Right cardiac atrium (tissue), 5 donors: ENCODE measurements around the gene PKN2. TPM values are rescaled to one million over a fixed set of nuclear protein-coding genes. Genes with fewer than 3 reads are reported as not detected.

Experiments
- ATAC-seq, 2 donors: fragments of 200-7000 bp; cut with Tn5 transposase; one replicate each; pipeline versions ENCODE4 v1.8.0 to v1.9.1; 2020; ENCODE audit warnings: moderate library complexity in 2 of 2, mild to moderate bottlenecking in 1 of 2
- DNase-seq, 3 donors: peaks; one replicate each; pipeline ENCODE4 v3.0.0-alpha.2; 2020
- H3K27ac ChIP-seq: one replicate; pipeline ENCODE4 v1.5.1; 2013; ENCODE audit warnings: mild to moderate bottlenecking, low read length, control low read depth, moderate library complexity
- H3K27me3 ChIP-seq: one replicate; pipeline ENCODE4 v1.6.1; 2013; ENCODE audit not compliant: control insufficient read depth, insufficient read depth
- H3K4me1 ChIP-seq: one replicate; pipeline ENCODE4 v1.6.1; 2013; ENCODE audit warnings: low read length; ENCODE audit not compliant: control insufficient read depth, insufficient read depth
- H3K4me3 ChIP-seq: one replicate; pipeline ENCODE4 v1.5.1; 2013; ENCODE audit warnings: low read length, control low read depth
- H3K9me3 ChIP-seq: one replicate; pipeline ENCODE4 v1.6.1; 2013; ENCODE audit warnings: low read length; ENCODE audit not compliant: control insufficient read depth
- WGBS: extraction: QIAGEN DNeasy Blood & Tissue Kit; methylation state at CpG from one replicate; pipeline ENCODE4 v1.1.7; 2013; 5-methylcytosine and 5-hydroxymethylcytosine counted together
- intact Hi-C, 4 donors: fragments of 100-400 bp; cut with DNase I; formaldehyde crosslinking; loops; one replicate each; pipeline versions ENCODE4 v1.11.0 to v1.14.0; 2022 to 2023
- polyA plus RNA-seq: library from polyadenylated mRNA; stranded (reverse); fragments of 200-250 nt; gene quantifications from one replicate; pipeline ENCODE4 v1.2.3, GENCODE V29; 2013
- total RNA-seq, 4 donors: library from RNA; stranded (reverse); fragmentation: NEBNext Ultra II Directional; extraction: Animal tissue kit (Norgen Biotek cat#: 25700); gene quantifications; one replicate each; pipeline ENCODE4 v1.2.1, GENCODE V29; 2021
- donor health status: healthy with polysubstance abuse.
- donor health status: DM: no; HTN: yes; CAD: no.
- donor health status: DM: no; HTN: no; CAD: no.
- donor health status: DM: no; HTN: yes; CAD: no; lungs with severe emphysema.
- donor health status: DM: yes; HTN: yes; CAD: no.

PKN2 gene
- total and polyA plus RNA-seq, 5 donors, result 9.8 to 33.8 (median 30.6) TPM

DNA sequence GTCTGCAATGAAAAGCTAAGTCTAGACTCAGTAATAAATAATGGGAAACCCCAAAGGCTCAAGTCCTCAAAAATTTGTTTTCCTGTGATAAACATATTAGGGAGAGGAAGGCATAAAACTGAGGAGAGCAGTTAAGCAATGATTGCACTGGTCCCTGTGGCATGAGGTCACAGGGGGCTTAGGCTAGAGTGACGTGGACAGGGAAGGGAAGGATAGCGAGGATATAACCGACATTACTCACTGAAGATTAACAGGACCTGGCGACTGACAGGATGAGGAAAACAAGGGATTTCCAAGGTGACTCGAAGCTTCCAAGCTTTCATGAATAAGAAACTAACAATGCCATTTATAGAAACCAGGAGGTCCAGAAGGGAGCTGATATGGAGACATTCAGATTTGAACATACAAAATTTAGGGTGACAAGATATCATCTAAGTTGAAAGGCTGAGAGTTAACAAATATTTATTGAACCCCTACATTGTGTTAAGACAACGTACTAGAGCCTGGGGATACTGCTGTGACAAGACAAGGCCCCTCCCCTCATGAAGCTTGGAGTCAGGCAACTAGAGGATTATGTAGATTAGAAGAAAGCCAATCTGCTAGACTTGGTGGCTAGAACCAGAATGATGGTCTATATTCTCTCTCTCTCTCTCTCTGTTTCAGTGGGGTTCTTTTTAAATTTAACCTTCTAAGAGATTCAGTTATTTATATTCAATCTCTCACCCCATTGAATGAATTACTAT, 33.2 kb upstream of the PKN2 start:
- Histone ChIP-seq H3K4me3 (no peak overlapping the region), H3K27me3 (no peaks in the 10 kb centered on the region), H3K27ac (no peak overlapping the region), H3K9me3 (no peaks in the 10 kb centered on the region), H3K4me1 (no peaks in the 10 kb centered on the region)
- intact Hi-C loops, result loop anchor here in 2 of 4 donors (10.0 kb wide), 1 partner anchor 224 kb away; no protein-coding TSS in a partner anchor
- ATAC-seq (no peak), DNase-seq (no peak)
- 70% methylated on average over 6 of the region's 6 CpGs for WGBS

DNA sequence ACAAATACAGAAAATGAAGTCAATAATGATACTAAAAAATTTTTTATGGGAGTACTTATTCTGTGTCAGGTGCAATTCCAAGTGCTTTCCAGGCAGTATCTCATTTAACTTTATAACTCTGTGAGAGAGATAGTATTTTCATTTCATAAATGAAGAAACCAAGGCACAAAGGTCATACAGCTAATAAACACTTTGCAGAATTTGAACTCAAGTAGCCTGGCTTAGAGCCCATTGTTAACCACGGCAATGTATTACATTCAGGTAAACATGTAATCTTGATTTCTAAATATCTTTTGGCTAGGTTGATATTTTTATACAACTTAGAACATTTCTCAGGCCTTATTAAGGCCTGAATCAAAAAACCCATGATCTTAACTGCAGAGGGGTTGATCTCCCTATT, 28.9 kb upstream of the PKN2 start:
- intact Hi-C loops, result loop anchor here in 2 of 4 donors (10.0 kb wide), 1 partner anchor 220 kb away; no protein-coding TSS in a partner anchor
- H3K4me3 ChIP-seq, result no peak overlapping the region
- H3K4me1 ChIP-seq, result no peaks in the 10 kb centered on the region
- H3K27ac ChIP-seq, result no peak overlapping the region
- no peak for ATAC-seq
- no peaks in the 10 kb centered on the region for H3K9me3 ChIP-seq
- 11% methylated on average over 1 of the region's 1 CpG for WGBS
- no peak for DNase-seq
- H3K27me3 ChIP-seq, result no peaks in the 10 kb centered on the region

DNA sequence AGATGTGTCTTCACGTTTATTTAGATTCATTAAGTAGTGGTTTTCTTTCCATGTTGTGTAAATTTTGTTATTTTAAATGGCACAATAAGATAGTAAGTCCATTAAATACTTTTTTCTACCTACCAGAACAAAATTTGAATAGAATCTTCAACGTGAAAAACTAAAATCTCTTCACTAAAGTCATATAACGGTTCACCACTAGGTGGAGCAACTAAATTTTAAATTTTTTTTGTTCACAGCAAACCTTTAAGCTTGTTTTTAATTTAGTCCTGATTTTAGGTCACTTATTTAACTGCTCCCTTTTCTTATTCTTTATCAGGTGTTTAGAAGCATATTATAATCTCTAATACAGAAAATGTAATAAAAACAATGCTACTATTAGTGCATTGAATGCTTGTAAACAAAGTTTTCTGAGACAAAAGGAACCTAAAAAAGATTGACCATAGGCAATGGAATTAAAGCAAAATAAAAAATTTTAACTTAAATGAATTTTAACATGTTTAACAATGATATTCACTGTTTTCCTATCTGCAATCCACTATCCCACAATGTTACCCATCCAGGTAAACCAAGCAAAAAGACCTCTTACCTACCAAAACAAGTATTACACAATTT, 28.3 kb upstream of the PKN2 start:
- Histone ChIP-seq H3K4me1 (no peaks in the 10 kb centered on the region), H3K9me3 (no peaks in the 10 kb centered on the region), H3K27ac (no peak overlapping the region), H3K4me3 (no peak overlapping the region), H3K27me3 (no peaks in the 10 kb centered on the region)
- ATAC-seq, result no peak
- 6% methylated on average over 3 of the region's 3 CpGs for WGBS
- intact Hi-C loops, result loop anchor here in 2 of 4 donors (10.0 kb wide), 1 partner anchor 219 kb away; no protein-coding TSS in a partner anchor
- DNase-seq, result no peak

DNA sequence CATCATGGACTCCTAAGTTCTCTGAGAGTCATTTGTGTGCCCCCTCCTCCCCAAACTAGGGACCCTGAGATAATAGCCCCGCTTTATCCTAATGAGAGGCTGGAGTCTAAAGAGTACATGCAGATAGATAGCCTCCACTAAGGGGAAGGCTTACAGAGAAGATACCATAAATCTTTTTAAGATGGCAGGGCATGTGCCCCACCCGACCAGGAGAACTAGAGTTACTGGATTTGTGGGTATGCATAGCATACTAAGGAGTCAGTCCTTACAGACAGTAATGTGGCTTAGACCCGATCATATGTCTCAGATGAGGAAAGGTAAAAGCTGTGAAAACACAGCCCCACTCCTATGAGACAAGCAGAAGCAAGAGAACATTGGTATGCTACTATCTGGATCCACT, 25.7 kb upstream of the PKN2 start:
- no peaks in the 10 kb centered on the region for H3K27me3 ChIP-seq
- intact Hi-C loops, result loop anchor here in 2 of 4 donors (10.0 kb wide), 1 partner anchor 216 kb away; no protein-coding TSS in a partner anchor

DNA sequence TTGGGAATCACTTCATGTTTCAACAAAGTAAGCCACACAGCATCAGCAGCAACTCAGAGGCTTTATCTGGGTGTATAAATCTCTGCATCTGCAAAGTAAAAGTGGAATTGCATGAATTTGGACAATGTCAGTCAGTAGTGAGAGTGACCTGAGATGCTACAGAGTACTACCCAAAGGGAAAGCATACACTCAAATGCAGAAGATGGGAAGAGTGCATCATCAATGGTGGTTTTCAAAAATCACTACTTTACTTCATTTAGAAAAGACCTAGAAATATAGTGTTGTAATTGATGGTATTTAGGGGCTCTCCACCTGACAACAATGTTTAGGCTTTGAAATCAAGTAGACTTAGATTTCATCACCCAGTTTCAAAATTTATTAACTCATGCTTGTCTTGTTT, 24.5 kb upstream of the PKN2 start:
- ATAC-seq (no peak), DNase-seq (no peak)
- H3K4me3 ChIP-seq, result no peak overlapping the region
- H3K27ac ChIP-seq, result no peak overlapping the region
- H3K9me3 ChIP-seq, result no peaks in the 10 kb centered on the region
- intact Hi-C loops, result loop anchor here in 2 of 4 donors (10.0 kb wide), 1 partner anchor 215 kb away; no protein-coding TSS in a partner anchor
- no peaks in the 10 kb centered on the region for H3K4me1 ChIP-seq
- H3K27me3 ChIP-seq, result no peaks in the 10 kb centered on the region

More for the DNA sequence above, 25.7 kb upstream of the PKN2 start:
- H3K4me3 ChIP-seq, result no peak overlapping the region
- no peaks in the 10 kb centered on the region for H3K9me3 ChIP-seq
- ATAC-seq, result no peak
- no peak for DNase-seq
- H3K4me1 ChIP-seq, result no peaks in the 10 kb centered on the region
- 78% methylated on average over 3 of the region's 3 CpGs for WGBS
- H3K27ac ChIP-seq, result no peak overlapping the region

DNA sequence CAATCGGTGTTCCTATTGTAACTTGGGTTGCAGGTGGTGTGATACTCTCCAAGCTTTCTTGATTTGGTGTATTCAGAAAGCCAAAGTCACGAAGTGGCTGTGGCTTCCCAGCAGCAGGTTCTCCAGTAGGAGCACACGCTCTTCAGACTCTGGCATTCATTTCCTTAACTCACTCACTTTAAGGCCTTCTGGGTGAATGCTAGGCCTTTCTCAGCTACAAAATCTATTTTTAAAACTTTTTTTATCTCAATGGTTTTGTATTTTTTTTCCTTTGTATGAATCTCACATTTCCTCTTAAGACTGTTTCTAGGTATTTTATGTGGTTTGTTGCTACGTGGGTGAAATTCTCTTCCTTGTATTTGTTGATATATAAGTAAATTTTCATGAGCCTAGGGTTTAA, 22.9 kb upstream of the PKN2 start:
- DNase-seq, result no peak
- WGBS, result 77% methylated on average over 4 of the region's 4 CpGs
- no peaks in the 10 kb centered on the region for H3K9me3 ChIP-seq
- no peaks in the 10 kb centered on the region for H3K27me3 ChIP-seq
- intact Hi-C loops, result no loop called here
- no peak overlapping the region for H3K4me3 ChIP-seq
- no peak for ATAC-seq
- H3K4me1 ChIP-seq, result no peaks in the 10 kb centered on the region
- no peak overlapping the region for H3K27ac ChIP-seq

DNA sequence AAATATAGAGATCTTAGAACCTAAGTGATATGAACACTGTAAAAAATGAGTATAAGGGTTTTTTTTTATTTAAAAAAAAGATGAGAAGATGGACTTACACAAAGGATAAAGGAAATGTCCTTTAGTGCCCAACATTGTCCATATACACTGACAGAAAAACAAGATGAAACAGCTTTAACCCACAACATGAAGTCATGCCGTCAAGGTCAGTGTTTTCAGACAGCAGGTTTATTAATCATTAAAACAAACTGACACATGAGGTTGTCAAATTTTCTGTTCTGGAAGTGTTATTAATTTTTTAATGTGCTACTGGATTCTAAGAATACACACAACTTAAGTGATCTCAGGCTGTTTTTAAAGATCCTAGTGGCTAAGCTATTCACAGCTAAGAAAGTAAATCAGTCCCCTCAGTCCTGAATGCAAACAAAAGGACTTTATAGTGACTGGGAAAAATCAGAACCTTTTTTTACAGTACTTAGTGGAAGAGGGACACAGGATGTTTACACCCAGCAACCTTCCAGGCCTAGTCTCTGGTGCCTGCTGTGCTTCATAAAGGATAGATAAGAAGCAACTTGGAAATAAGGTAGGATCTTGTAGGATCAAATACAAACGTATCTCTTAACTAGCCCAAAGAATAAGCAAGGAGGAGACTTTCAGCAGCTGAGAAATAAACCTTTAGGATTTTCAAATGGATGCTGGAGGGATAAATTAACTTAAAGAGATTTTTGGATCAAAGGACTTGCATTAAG, 21.9 kb upstream of the PKN2 start:
- 32% methylated on average over 2 of the region's 2 CpGs for WGBS
- H3K27ac ChIP-seq, result no peak overlapping the region
- H3K27me3 ChIP-seq, result no peaks in the 10 kb centered on the region
- ATAC-seq (no peak), DNase-seq (no peak)
- no peak overlapping the region for H3K4me3 ChIP-seq
- H3K9me3 ChIP-seq, result no peaks in the 10 kb centered on the region
- intact Hi-C loops, result no loop called here
- H3K4me1 ChIP-seq, result no peaks in the 10 kb centered on the region

DNA sequence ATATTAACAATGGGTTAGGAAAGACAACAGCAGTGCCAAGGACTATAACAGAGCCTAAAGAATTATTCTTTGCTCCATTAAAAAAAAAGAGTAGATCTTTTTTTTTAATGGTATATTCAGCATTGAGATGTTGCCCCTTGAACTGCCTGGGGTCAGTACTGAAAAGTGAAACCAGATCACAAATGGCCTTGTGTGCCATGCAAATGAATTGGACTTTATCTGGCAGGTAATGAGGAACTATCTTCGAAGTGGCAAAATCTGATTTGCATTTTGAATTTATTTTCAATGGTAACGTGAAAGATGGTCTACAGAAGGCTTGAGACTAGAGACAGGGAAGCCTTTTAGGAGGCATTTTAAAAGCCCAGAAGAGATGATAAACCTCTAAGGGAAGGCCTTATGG, 21.4 kb upstream of the PKN2 start:
- Histone ChIP-seq H3K4me3 (no peak overlapping the region), H3K4me1 (no peaks in the 10 kb centered on the region), H3K27me3 (no peaks in the 10 kb centered on the region), H3K9me3 (no peaks in the 10 kb centered on the region), H3K27ac (no peak overlapping the region)
- DNase-seq, result no peak
- intact Hi-C loops, result no loop called here
- WGBS, result 46% methylated on average over 2 of the region's 2 CpGs
- ATAC-seq, result no peak

DNA sequence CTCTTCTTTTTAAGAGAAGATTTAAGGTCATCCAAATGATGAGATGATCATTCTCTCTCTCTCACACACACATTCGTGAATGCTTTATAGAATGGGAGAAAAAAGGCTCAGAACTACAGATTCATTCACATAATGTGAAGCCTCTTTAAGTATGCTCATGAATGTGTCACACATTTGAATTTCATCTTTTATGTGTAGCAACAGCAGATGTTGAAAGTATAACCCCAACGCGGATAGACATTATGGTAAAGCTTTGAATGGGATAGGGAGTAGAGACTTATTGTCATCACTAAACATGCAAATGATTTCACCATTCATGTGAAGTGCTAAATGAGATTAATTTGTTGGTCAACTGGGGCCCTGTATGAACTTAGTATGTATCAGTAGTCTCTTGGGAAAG, 15.7 kb upstream of the PKN2 start:
- DNase-seq, result no peak
- intact Hi-C loops, result no loop called here
- no peak overlapping the region for H3K27ac ChIP-seq
- no peak for ATAC-seq
- WGBS, result 89% methylated on average over 3 of the region's 3 CpGs
- no peaks in the 10 kb centered on the region for H3K4me1 ChIP-seq
- H3K9me3 ChIP-seq, result no peaks in the 10 kb centered on the region
- no peak overlapping the region for H3K4me3 ChIP-seq
- no peaks in the 10 kb centered on the region for H3K27me3 ChIP-seq

DNA sequence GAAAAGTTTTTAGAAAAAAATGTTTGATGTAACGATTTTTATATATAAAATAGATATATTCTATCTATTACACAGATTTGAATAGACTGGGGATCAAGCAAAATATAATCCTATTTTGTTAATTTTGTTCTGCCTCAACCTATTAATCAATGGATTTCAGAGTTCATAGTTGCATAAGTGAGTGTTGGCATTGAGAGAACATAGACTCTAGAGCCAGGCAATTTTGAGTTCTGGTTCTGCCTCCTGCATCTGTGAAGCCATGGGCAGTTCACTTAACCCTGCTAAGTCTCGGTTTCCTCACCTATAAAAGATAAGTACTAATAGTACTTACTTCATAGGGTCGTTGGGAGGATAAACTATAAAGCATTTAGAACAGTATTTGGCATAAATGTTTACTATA, 13.6 kb upstream of the PKN2 start:
- no peak for ATAC-seq
- Histone ChIP-seq H3K27me3 (no peaks in the 10 kb centered on the region), H3K9me3 (no peaks in the 10 kb centered on the region), H3K4me3 (no peak overlapping the region), H3K4me1 (no peaks in the 10 kb centered on the region), H3K27ac (no peak overlapping the region)
- DNase-seq, result no peak
- 78% methylated on average over 3 of the region's 3 CpGs for WGBS
- intact Hi-C loops, result no loop called here

DNA sequence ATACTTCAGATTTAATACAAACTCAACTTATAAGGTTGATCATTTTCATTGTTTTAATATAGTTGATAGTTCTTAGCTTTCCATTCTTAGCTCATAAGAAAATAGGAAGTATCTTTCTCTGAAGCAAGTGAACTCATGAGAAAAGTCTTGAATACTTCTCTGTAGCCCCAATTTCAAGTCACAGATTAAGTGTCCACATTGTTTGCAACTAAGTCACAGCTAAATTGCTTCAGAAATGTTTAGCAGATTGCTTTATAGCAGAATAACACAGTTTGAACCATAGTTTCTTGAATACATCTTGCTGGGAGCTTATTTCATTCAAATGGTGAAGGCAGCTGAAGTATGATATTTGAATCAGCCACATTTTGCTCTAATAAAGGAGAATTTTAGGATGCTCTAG, 10.6 kb upstream of the PKN2 start:
- intact Hi-C loops, result no loop called here
- no peak overlapping the region for H3K27ac ChIP-seq
- no peaks in the 10 kb centered on the region for H3K4me1 ChIP-seq
- no peak overlapping the region for H3K4me3 ChIP-seq
- ATAC-seq (no peak), DNase-seq (no peak)
- no peaks in the 10 kb centered on the region for H3K27me3 ChIP-seq
- H3K9me3 ChIP-seq, result no peaks in the 10 kb centered on the region
